Measurements from ENCODE around the gene PDGFRA.
"Not testable (repeated sequence)": the region's sequence is repeated elsewhere in the genome, so short reads cannot be mapped to it uniquely, and the experiment has no call there.

Gene PDGFRA

GRCh38 chr4:54330896-54331295 is 101.8 kb downstream of the PDGFRA start:
- no peak for DNase-seq

GRCh38 chr4:54332542-54332941 is 103.4 kb downstream of the PDGFRA start:
- no peak for DNase-seq

- no peak for DNase-seq
Measured at GRCh38 chr4:54333657-54334056, 104.6 kb downstream of the PDGFRA start.

GRCh38 chr4:54334769-54335168 is 105.7 kb downstream of the PDGFRA start:
- DNase-seq, result not testable (repeated sequence)

GRCh38 chr4:54337009-54337408 is 107.9 kb downstream of the PDGFRA start:
- DNase-seq, result no peak

GRCh38 chr4:54342067-54342466 is 113.0 kb downstream of the PDGFRA start:
- not testable (repeated sequence) for DNase-seq
